ENCODE data around the gene DCLK1.

The DCLK1 gene

GRCh38 chr13:35787937-35788336, 343.2 kb downstream of the DCLK1 start:
- no peak for DNase-seq (ENCODE audit: low read depth in 2 of 2)

- DNase-seq (ENCODE audit: low read depth in 2 of 2): no peak
Observed at GRCh38 chr13:35785576-35786303, 345.4 kb downstream of the DCLK1 start.

DNA sequence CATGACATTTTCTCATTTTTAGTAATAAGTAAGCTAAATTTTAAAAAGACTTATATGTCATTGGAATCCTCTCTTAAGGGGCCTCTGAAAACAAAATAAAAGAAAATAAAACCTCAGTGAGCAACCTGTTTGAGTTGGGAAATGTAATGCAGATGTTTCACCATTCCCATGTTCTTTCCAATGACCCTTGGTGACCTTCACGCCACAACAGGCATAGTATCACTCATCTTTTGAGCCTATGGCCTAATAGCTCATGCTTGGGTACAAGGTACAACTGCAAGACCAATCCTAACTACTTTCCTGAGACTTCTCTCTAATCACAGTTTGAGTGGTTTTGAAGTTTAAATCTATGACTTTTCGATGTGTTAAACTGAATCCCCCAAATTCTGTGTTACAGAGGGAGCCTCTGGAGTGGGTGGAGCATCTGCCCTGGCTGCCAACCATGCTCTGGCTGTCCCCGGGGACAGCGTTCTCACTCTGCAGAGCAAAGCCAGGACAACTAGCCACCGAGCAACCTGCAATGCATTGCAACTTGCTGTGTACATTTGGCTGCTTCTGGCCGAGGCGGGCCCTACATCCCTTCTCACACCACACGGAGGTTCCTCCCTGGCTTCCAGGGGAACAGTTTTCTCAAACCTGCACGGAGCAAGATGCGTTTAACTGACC, 346.8 kb downstream of the DCLK1 start:
- DNase-seq (ENCODE audit: low read depth in 2 of 2): no peak

DNA sequence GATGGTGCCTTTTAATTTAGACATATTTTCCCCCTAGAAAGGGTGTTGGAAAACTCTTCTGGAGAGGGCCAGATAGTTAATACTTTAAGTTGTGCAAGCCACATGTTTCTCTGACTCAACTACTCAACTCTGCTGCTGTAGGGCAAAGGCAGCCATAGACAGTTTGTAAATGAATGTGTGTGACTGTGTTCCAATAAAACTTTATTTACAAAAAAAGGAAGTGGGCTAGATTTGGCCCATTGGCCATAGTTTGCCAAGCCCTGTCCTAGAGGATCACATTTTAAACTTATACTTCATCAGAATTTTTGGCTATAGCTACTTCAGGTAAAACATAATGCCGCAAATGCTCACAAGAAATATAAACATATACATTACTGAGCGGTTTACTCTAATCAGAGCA, 348.4 kb downstream of the DCLK1 start:
- DNase-seq (ENCODE audit: low read depth in 2 of 2): no peak

DNA sequence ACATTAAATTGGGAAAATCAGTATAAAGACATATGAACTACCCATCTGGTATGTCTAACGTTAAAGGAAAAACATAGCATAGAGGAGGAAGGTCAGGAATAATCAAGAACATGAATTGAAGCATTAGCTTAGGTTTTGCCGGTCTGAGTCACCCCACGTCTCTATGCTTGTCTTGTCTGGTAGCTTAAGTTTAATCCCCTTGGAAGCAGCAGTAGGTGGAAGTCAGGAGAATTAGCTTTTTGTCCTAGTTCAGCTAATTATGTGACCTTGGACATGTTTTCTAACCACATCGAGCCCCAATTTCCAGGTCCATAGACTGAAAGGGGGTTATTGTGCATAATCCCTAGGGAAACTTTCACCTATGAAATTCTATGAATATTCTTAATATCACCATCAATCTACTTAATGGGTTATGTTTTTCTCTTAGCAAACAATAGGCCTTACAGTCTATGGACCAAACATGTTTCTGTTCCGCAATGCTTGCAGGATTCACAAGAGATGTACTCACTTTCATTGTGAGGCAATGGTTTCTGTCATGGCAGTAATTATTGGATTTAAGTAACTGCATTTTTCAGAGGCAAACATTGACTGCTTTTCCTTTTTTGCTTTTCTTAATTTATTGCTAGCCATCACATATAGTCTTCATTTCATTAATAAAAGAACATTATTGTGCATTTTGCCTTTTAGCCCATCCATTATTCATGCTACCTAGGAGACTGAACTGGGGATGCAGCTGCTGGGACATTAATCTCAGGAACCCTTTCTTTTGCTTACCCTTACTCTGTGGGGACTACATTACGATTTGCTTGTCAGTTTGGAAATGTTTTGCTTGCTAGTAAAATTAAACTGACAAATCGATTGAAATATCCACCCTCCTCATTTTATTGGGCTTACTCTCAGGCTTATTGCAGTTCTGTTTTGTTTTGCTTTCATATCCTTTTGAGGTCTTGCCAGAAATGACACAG, 349.9 kb downstream of the DCLK1 start:
- DNase-seq (ENCODE audit: low read depth in 2 of 2): no peak

DNA sequence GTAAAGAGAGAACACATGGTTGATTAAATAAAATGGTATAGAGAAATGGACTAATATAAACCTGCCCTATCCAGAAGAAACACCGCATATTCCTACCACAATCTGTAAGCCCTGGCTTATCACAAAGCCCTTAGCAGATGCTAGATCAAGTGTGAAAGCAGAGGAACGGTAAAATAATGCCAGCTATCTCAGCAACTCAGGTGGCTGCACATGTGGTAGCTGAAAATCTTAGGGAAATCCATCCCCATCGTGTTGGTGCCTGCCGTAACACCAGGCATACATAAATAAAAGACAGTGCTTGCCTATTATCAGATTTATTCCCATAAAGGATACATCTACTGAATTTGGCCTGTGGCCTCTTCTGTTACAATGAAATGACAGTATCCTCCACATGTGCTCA, 350.6 kb downstream of the DCLK1 start:
- DNase-seq (ENCODE audit: low read depth in 2 of 2): no peak

DNA sequence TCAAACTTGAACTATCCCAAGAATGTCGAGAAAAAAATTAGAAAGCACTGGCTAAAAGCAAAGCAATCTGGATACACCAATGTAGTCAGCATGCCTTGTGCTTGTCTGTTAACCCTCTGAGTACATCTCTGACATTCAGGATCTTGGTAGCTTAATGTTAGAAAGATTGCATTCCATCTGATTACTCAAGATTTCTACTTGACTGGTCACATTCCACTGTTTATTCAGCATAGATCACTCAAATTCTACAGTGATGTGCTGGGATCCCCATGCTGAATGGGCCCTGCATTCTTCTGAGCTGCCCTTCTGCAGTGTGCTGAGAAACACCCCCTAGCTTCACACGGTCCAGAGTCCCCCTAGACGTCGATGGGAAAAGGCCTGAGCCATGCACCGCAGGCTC, 359.3 kb downstream of the DCLK1 start:
- no peak for DNase-seq (ENCODE audit: low read depth in 2 of 2)

GRCh38 chr13:35770756-35771297, 360.4 kb downstream of the DCLK1 start:
- DNase-seq (ENCODE audit: low read depth in 2 of 2): no peak

- no peak for DNase-seq (ENCODE audit: low read depth in 2 of 2)
Observed at GRCh38 chr13:35769812-35770211, 361.4 kb downstream of the DCLK1 start.

- no peak for DNase-seq (ENCODE audit: low read depth in 2 of 2)
Observed at GRCh38 chr13:35768551-35768950, 362.6 kb downstream of the DCLK1 start.

DNA sequence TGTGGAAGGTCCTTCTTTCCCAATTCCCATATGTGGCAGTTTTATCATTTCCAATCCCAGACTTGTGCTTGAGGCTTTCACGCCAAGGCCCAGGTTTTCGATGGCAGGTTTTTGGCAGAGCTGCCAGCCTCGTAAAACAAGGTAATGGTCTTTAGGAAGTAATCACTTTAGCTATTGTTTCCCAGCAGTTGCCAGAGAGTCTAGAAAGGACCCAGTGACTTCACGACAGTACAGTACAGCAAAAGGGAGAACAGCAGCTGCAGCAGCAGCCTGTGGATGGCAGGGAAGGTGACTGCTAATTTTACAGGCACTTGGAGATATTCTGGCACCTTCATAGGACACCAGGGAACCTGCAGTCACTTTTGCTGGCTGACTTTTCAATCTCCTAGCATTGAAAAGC, 363.1 kb downstream of the DCLK1 start:
- no peak for DNase-seq (ENCODE audit: low read depth in 2 of 2)

DNA sequence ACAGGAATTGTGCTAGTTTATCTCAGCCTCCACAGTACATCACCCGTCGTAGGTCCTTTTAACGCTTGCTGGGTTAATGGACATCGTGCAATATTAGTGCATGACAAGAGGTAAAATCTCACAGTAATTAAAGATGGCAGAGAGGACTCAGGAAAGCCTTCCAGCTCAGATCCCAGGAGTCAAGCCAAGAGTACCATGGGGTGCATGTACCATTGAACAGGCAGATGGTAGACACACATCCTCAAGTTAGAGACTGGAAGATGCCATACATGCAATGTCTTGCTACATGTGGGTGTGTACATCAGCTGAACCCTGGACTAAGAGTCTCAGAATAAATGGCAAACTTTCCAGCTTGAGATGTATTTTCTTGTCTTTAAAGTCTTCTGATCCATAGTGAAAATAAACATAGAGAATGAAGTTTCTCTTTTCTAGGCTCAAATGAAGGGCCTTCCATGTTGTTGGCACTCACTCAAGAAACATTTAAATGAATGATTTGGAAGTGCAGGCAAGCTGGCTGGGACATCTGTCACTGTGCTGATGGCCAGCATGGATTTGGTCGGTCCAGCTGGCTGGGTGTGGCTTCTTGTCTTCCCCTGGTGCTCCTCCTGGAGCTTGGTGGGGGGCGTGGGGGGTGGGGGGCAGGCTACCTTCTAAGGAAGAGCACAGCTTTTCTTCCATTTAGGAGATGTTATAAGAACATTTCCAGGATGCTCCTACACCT, 363.8 kb downstream of the DCLK1 start:
- no peak for DNase-seq (ENCODE audit: low read depth in 2 of 2)

DNA sequence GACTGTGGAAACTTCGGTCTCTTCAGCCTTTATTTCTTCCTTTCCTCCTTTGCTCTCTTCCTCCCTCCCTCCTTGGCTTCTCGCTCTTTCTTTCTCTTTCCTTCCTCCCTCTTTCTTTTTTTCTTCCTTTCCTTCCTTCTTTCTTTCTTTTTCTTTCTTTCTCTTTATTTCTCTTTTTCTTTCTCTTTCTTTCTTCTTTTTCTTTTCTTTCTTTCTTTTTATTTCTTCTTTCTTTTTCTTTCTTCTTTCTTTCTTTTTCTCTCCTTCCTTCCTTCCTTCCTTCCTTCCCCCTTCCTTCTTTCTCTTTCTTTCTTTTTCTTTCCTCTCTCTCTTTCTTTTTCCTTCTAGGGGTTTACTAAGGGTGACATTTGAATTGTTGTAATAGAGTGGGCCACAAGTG, 364.5 kb downstream of the DCLK1 start:
- no peak for DNase-seq (ENCODE audit: low read depth in 2 of 2)

DNA sequence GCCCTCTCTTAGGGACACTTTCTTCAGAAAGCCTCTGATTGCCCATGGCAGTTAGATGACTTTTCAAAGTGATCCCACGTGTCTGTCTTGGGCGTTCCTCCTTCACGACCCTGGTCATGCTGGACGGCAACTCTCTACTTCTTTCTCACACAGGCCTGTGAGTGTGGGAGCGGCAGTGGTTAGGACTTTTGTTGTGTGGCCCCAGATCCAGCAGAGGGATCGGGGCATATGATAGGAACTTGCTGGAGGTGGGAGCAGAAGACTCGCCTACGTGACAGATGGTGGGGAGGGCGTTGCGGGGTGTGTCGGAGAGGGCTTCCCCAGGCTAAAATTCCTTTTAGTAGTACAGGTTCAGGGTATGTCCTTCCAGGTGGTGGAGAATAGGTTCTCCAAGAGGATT, 365.2 kb downstream of the DCLK1 start:
- no peak for DNase-seq (ENCODE audit: low read depth in 2 of 2)

- DNase-seq (ENCODE audit: low read depth in 2 of 2): no peak
Observed at GRCh38 chr13:35765366-35765765, 365.8 kb downstream of the DCLK1 start.

DNA sequence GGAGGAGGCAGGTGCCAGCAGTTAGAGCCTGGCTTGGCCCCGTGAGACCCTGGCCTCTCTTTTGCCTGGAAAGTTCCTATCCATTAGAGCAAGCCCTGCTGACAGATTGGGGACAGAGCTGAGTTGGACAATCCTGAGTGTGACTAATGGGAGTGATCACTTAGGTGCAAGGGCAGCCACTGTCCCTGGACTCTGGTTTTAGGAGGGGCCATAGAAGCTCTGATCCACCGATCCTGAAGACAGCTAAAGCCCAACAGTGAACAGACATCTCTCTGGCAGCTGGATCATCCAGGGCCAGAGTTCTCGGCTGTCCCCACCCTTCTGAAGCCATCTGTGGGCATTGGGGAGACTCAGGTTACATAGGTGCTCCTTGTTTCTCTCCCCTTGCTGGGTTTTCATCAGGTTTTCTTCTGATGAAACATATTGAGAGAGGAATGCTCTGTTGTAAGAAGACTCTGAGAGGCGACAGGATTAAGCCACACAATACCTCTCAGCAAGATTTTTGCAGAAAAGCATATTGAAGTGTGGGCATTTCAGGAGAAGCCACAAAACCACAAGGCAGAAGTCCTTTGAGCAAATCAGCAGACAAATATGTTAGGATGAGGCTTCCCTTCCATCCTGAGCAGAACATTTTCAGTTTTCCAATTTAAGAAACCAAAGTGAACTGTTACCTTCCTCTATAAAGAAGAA, 366.7 kb downstream of the DCLK1 start:
- no peak for DNase-seq (ENCODE audit: low read depth in 2 of 2)

DNA sequence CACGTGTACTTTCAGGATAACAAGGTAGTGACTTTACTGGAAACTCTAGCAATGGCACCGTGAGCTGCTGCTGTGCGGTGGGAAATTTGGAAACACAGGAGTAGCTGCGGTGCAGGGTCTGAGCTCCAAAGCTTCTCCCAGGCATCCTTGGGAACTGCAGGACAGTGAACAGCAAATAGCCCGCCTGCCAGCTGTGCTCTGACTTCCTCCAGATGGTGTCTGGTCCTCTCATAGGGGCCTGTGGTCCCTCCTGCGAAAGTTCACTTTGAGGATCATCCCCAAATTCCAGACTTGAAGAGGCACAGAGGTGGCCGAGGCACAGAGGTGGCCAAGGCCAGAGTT, 367.4 kb downstream of the DCLK1 start:
- DNase-seq (ENCODE audit: low read depth in 2 of 2): no peak

GRCh38 chr13:35763060-35763781, 368.0 kb downstream of the DCLK1 start:
- DNase-seq (ENCODE audit: low read depth in 2 of 2): no peak

DNA sequence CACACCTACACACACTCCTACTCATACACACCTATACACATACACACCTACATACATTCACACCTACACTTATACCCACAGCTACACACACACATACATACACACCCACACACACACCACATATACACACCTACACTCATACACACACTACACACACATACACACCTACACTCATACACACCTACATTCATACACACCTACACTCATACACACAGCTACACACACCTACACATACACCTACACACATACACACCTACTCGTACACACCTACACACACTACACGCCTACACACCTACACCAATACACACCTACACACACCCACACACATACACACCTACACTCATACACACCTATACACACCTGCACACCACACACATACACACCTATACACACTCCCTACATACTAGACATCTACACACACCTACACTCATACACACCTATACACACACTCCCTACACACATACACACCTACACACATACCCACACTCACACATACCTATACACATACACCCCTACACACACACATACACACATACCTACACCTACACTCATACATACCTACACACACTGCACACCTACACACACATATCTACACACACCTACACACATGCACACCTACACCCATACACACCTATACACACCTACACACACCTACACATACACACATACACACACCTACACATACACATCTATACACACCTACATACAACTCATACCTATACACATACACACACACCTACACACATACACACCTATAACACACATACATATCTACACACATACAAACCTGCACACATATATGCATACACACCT, 369.5 kb downstream of the DCLK1 start:
- DNase-seq (ENCODE audit: low read depth in 2 of 2): no peak
